Left renal cortex interstitium (tissue), 4 donors: ENCODE measurements around the gene RUVBL1. TPM values are rescaled to one million over a fixed set of nuclear protein-coding genes. Genes with fewer than 3 reads are reported as not detected.

Experiments
- DNase-seq, 4 donors: peaks; one replicate each; pipeline ENCODE4 v3.0.0-alpha.2; 2013; ENCODE audit warnings: low read depth in 4 of 4, low spot score in 2 of 4, missing footprints in 1 of 4
- polyA plus RNA-seq, 4 donors: library from polyadenylated mRNA; unstranded; fragments of 120-200 nt; gene quantifications; one replicate each; pipeline ENCODE4 v1.2.1, GENCODE V29; 2013; ENCODE audit not compliant: insufficient read length in 4 of 4

The RUVBL1 gene
- polyA plus RNA-seq, 4 donors = 63.7 to 68.6 (median 68.1) TPM

DNA sequence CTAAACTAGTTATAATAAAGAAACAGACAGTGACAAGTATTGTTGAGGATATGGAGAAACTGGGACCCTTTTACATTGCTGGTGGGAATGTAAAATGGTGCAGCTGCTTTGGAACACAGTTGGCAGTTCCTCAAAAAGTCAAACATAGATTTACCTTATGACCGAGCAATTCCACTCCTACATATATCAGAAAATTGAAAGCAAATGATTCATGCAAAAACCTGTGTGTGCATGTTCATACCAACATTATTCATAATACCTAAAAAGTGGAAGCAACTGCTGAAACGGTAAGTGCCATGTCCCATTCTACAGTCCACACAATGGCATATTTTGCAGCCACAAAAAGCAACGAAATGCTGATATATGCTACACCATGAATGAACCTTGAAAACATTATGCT, 83.6 kb downstream of the RUVBL1 start:
- DNase-seq = no peak

DNA sequence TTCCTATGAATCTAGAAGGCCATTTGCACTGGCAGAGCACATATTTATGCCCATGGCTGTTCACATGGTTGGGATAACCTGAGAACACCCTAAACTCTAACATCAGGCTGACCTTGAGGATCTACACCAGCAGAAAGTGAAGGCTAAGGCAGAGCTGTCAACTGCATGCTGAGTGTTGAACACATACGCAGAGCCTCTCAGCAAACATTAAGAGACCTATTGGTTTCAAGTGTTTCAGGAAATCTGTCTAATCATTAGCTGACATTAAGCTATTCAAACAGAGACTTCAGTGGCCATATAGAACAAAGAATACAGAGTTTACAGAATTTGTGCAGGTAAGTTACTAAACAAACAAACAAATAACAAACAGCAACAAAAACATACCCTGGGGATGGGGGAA, 87.5 kb downstream of the RUVBL1 start:
- no peak for DNase-seq

DNA sequence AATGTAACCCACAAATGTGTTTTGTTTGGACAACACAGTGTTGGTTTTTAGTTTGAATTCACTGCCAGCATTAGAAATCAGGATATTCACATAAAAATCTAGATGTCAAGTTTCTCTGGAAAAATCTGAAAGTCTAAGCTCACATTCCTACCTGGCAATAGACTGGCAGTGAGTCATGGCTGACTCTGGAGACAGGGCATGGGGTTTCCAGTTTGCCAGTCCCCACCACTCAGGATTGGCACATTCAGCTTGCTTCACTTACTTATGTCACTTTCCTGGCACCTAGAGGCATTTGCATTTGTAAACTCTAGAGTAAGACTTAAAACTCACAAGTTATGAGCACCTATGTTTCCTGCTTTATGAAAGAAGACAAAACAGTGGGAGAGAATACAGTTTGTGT, 90.5 kb downstream of the RUVBL1 start:
- DNase-seq = no peak

Other genes with a start within 250 kb of the RUVBL1 start
- gene KBTBD12, start 208.6 kb downstream of the RUVBL1 start, polyA plus RNA-seq = 1 to 10 TPM in 3 of 4 donors, under 1 TPM in 1; 0.81 to 1.6 (median 1.3) TPM
- gene SEC61A1, start 71.4 kb downstream of the RUVBL1 start, polyA plus RNA-seq = 100 to 1,000 TPM; 167 to 190 (median 173) TPM
- gene EEFSEC, start 29.7 kb upstream of the RUVBL1 start, polyA plus RNA-seq = 10 to 100 TPM; 21.7 to 29.8 (median 25.5) TPM